Peyer's patch (tissue), 4 donors: Measurements from ENCODE around the gene MGMT.

ENCODE experiments used
- POLR2A ChIP-seq, 2 donors: fragments of 450-650 bp; IDR thresholded peaks; one replicate each; pipeline ENCODE4 v1.5.1; 2017; ENCODE audit warnings: antibody characterized with exemption in 2 of 2, mild to moderate bottlenecking in 2 of 2, moderate library complexity in 2 of 2
- TF ChIP-seq, protein P1 (sequence below), 6 experiments: fragments of 450-650 bp in 4 of 6; fragments of 200-600 bp in 2 of 6; sonication (generic) in 1 of 6; IDR thresholded peaks; one replicate each; pipeline ENCODE4 v1.5.1; 2017 to 2019; ENCODE audit warnings: antibody characterized with exemption in 6 of 6, mild to moderate bottlenecking in 3 of 6, moderate library complexity in 1 of 6

DNA sequence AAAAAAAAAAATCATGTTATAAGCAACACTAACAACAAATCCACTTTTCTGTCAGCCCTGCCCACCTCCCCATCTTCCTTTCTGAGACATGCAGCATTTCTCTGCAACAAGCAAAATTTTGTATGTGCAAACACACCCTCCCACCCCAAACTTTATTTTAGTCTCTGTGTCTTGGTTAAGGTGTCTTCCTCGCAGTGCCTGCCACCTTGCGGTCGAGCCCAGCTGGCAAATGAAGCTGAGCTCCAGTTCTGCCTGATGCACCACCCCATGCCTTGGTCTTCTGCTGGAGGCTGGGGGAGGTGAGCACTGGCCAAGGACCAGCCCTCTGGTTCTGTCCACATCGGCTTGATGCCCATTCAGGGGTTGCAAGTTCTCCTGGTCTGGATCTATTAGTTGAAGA is 206.3 kb downstream of the MGMT start:
- TF ChIP-seq POLR2A (IDR thresholded peaks at IDR 0.05) = no peak
- TF ChIP-seq, protein P1, sequence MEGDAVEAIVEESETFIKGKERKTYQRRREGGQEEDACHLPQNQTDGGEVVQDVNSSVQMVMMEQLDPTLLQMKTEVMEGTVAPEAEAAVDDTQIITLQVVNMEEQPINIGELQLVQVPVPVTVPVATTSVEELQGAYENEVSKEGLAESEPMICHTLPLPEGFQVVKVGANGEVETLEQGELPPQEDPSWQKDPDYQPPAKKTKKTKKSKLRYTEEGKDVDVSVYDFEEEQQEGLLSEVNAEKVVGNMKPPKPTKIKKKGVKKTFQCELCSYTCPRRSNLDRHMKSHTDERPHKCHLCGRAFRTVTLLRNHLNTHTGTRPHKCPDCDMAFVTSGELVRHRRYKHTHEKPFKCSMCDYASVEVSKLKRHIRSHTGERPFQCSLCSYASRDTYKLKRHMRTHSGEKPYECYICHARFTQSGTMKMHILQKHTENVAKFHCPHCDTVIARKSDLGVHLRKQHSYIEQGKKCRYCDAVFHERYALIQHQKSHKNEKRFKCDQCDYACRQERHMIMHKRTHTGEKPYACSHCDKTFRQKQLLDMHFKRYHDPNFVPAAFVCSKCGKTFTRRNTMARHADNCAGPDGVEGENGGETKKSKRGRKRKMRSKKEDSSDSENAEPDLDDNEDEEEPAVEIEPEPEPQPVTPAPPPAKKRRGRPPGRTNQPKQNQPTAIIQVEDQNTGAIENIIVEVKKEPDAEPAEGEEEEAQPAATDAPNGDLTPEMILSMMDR (IDR thresholded peaks at IDR 0.05) = no peak
